HepG2 (cell line): ENCODE measurements around the gene CHST14. TPM values are rescaled to one million over a fixed set of nuclear protein-coding genes. Genes with fewer than 3 reads are reported as not detected.

ENCODE experiments used
- ATAC-seq: fragments of 200-7000 bp; cut with Tn5 transposase; 3 replicates; pipeline ENCODE4 v1.9.1; 2020; ENCODE audit warnings: mild to moderate bottlenecking, moderate library complexity
- BruUV-seq: library from RNA; stranded (reverse); fragments of 400-500 nt; replicated peaks from 2 replicates; lab custom pipeline; 2021; lab: Mats Ljungman, UMichigan
- CTCF ChIA-PET: fragments of 300-600 bp; formaldehyde crosslinking; extraction: SDS; loops from one replicate; lab custom pipeline; 2021; ENCODE audit warnings: low total read pairs, inconsistent platforms, low intra/inter-chr PET ratio; lab: Yijun Ruan, JAX
- POLR2A ChIA-PET: fragments of 350-600 bp; sonication (Branson Sonifier 250); formaldehyde crosslinking; loops from one replicate; lab custom pipeline; 2020; ENCODE audit warnings: antibody characterized with exemption, inconsistent platforms; lab: Yijun Ruan, JAX
- DNase-seq: peaks from one replicate; pipeline ENCODE4 v3.0.0-alpha.2; 2015; ENCODE audit warnings: low spot score
- FAIRE-seq: peaks from 3 replicates; lab custom pipeline; 2011; peaks lifted over from hg19 to GRCh38; lab: Jason Lieb, UNC
- H2AFZ ChIP-seq: one replicate; pipeline ENCODE4 v1.6.1; 2011; ENCODE audit warnings: low read length, inconsistent platforms
- H3K27ac ChIP-seq: fragments of 300-600 bp; 3 replicates; pipeline ENCODE4 v1.8.0; 2011; ENCODE audit warnings: mixed run types, mild to moderate bottlenecking, mixed read lengths, low read length, inconsistent platforms; ENCODE audit not compliant: insufficient read depth; ENCODE audit errors: extremely low read length
- H3K27me3 ChIP-seq, 2 experiments: fragments of 200-600 bp in 1 of 2; 2 replicates in 1 of 2; 3 replicates in 1 of 2; pipeline versions ENCODE4 v1.6.0 to v1.8.0; 2011; ENCODE audit warnings: low read length in 2 of 2, mild to moderate bottlenecking in 2 of 2, moderate library complexity in 2 of 2, inconsistent platforms in 1 of 2; ENCODE audit not compliant: insufficient read depth in 2 of 2, control insufficient read depth in 1 of 2
- H3K36me3 ChIP-seq, 2 experiments: fragments of 200-600 bp in 1 of 2; replicated peaks in 1 of 2; 2 replicates in 1 of 2; 3 replicates in 1 of 2; pipeline versions ENCODE4 v1.5.1 to v1.8.0; 2011; ENCODE audit warnings: low read length in 2 of 2, inconsistent platforms in 1 of 2; ENCODE audit not compliant: insufficient read depth in 2 of 2, control insufficient read depth in 1 of 2
- H3K4me1 ChIP-seq: 2 replicates; pipeline ENCODE4 v1.5.1; 2012; ENCODE audit warnings: low read length, inconsistent platforms; ENCODE audit not compliant: insufficient read depth
- H3K4me2 ChIP-seq: 2 replicates; pipeline ENCODE4 v1.6.0; 2011; ENCODE audit warnings: low read depth, low read length, inconsistent platforms
- H3K4me3 ChIP-seq, 3 experiments: fragments of 200-600 bp in 1 of 3; sonication (generic), shearing (Covaris generic) in 1 of 3; replicated peaks in 1 of 3; 2 replicates each; pipeline ENCODE4 v1.5.1; 2011 to 2016; ENCODE audit warnings: low read length in 3 of 3, inconsistent platforms in 2 of 3, low read depth in 2 of 3, mild to moderate bottlenecking in 2 of 3, control low read depth in 1 of 3, mixed read lengths in 1 of 3; ENCODE audit not compliant: insufficient read depth in 1 of 3
- H3K79me2 ChIP-seq: one replicate; pipeline ENCODE4 v1.6.1; 2011; ENCODE audit warnings: low read length, inconsistent platforms; ENCODE audit not compliant: insufficient read depth
- H3K9ac ChIP-seq: 2 replicates; pipeline ENCODE4 v1.6.0; 2011; ENCODE audit warnings: mild to moderate bottlenecking, low read depth, low read length, inconsistent platforms; ENCODE audit not compliant: insufficient read depth
- H3K9me3 ChIP-seq: 2 replicates; pipeline ENCODE4 v1.5.1; 2012; ENCODE audit warnings: mild to moderate bottlenecking, low read length
- H4K20me1 ChIP-seq: 2 replicates; pipeline ENCODE4 v1.6.0; 2011; ENCODE audit warnings: inconsistent platforms, mild to moderate bottlenecking, low read length, moderate library complexity; ENCODE audit not compliant: insufficient read depth
- IRF1 ChIP-seq: sonication (generic); formaldehyde crosslinking; IDR thresholded peaks from 2 replicates; pipeline ENCODE4 v1.4.0; 2020; ENCODE audit warnings: low read depth, mild to moderate bottlenecking, missing genetic modification reagents
- KLF9 ChIP-seq: IDR thresholded peaks from 2 replicates; pipeline ENCODE4 v1.6.1; 2016; ENCODE audit warnings: low read depth
- MLLT10 ChIP-seq: sonication (generic); formaldehyde crosslinking; IDR thresholded peaks from 2 replicates; pipeline ENCODE4 v1.4.0; 2020; ENCODE audit warnings: missing genetic modification reagents
- ZBTB33 ChIP-seq: sonication (generic); formaldehyde crosslinking; IDR thresholded peaks from 2 replicates; pipeline ENCODE4 v1.4.0; 2020; ENCODE audit warnings: missing genetic modification reagents
- ZKSCAN1 ChIP-seq: fragments of 150-350 bp; IDR thresholded peaks from 2 replicates; pipeline ENCODE4 v1.6.1; 2014; ENCODE audit warnings: low read length
- ZNF362 ChIP-seq: sonication (generic); formaldehyde crosslinking; IDR thresholded peaks from 2 replicates; pipeline ENCODE4 v1.4.0; 2020; ENCODE audit warnings: missing genetic modification reagents, mild to moderate bottlenecking, borderline replicate concordance
- ZNF577 ChIP-seq: sonication (generic); formaldehyde crosslinking; IDR thresholded peaks from 2 replicates; pipeline ENCODE4 v1.4.0; 2020; ENCODE audit warnings: mild to moderate bottlenecking, low read depth, missing genetic modification reagents, borderline replicate concordance
- ZNF598 ChIP-seq: sonication (generic); formaldehyde crosslinking; IDR thresholded peaks from 2 replicates; pipeline ENCODE4 v1.5.1; 2020; ENCODE audit warnings: mild to moderate bottlenecking, missing genetic modification reagents, borderline replicate concordance
- WGBS: methylation state at CpG from one replicate; pipeline ENCODE4 v1.1.6; 2017; ENCODE audit warnings: low lambda C conversion rate; 5-methylcytosine and 5-hydroxymethylcytosine counted together
- in situ Hi-C: cut with HindIII; loops from 2 replicates; pipeline ENCODE4 v1.10.0; 2017; ENCODE audit warnings: low pct_unique_long_range_greater_than_20kb; ENCODE audit not compliant: extremely low pct_ligation_motif_present
- intact Hi-C: fragments of 100-400 bp; cut with micrococcal nuclease; formaldehyde crosslinking; loops from one replicate; pipeline ENCODE4 v1.10.0; 2022; ENCODE audit not compliant: unreplicated experiment
- polyA plus RNA-seq, 8 experiments: library from polyadenylated mRNA; depleted of rRNA in 3 of 8; stranded (reverse) in 7 of 8; unstranded in 1 of 8; fragments of >200 nt; fragmentation: Illumina TruSeq in 4 of 8; extraction: Trizol in 4 of 8; gene quantifications; 2 replicates each; pipeline versions ENCODE4 v1.2.1 to v1.2.3, GENCODE V29; 2011 to 2016; ENCODE audit warnings: low read depth in 4 of 8, missing spikeins in 1 of 8, mixed read lengths in 1 of 8; ENCODE audit not compliant: insufficient read depth in 1 of 8
- total RNA-seq, 5 experiments: library from RNA; depleted of rRNA; stranded (reverse); fragments of >200 nt; fragmentation: Illumina TruSeq; extraction: Trizol; gene quantifications; 2 replicates each; pipeline ENCODE4 v1.2.3, GENCODE V29; 2016; ENCODE audit warnings: low read depth in 1 of 5

The CHST14 gene
- total and polyA plus RNA-seq, 2 of the 13 experiments (the other 11 are each of a cell fraction or from before 2014, with no cell fraction given), result 8.9 to 12.4 TPM

- ATAC-seq, result no peak
- Histone ChIP-seq H3K27me3 (no peaks in the 10 kb centered on the region; a peak in 2 of 5 replicates), H3K4me3 (no peak overlapping the region), H3K79me2 (no peaks in the 10 kb centered on the region), H3K4me2 (no peak overlapping the region), H4K20me1 (no peaks in the 10 kb centered on the region), H3K27ac (no peak overlapping the region), H3K4me1 (no peaks in the 10 kb centered on the region), H3K36me3 (no peaks in the 10 kb centered on the region), H2AFZ (no peak overlapping the region), H3K9me3 (no peaks in the 10 kb centered on the region), H3K9ac (no peak overlapping the region)
- POLR2A ChIA-PET, result no interaction called here
- CTCF ChIA-PET, result no interaction called here
- intact Hi-C loops (no loop called here), in situ Hi-C loops (no loop called here)
- no peak for FAIRE-seq
- DNase-seq, result no peak
- TF ChIP-seq KLF9 (CRISPR knock-in tag) (no peak), ZNF362 (no peak)
- BruUV-seq, result no TSS peak
- WGBS, result 27% methylated on average over 4 of the region's 4 CpGs
These were observed 42.6 kb upstream of the CHST14 start for GRCh38 chr15:40428185-40428584.

GRCh38 chr15:40429068-40429710 is 41.6 kb upstream of the CHST14 start:
- no peak for TF ChIP-seq ZKSCAN1
- no peak for TF ChIP-seq IRF1 (CRISPR knock-in tag)
- no peak for TF ChIP-seq ZNF577
- no peak for TF ChIP-seq ZNF598
- TF ChIP-seq MLLT10 (CRISPR knock-in tag), result no peak
- no peak for TF ChIP-seq ZBTB33
- ChIA-PET CTCF (no interaction called here), POLR2A (no interaction called here)
- H3K9ac ChIP-seq, result no peak overlapping the region
- no TSS peak for BruUV-seq
- 66% methylated on average over 9 of the region's 10 CpGs for WGBS
- FAIRE-seq, result no peak
- intact Hi-C loops (no loop called here), in situ Hi-C loops (no loop called here)
- no peak overlapping the region for H3K27ac ChIP-seq
- H3K4me2 ChIP-seq, result no peak overlapping the region
- H3K4me3 ChIP-seq, result no peak overlapping the region
- H3K27me3 ChIP-seq, result no peaks in the 10 kb centered on the region; a peak in 2 of 5 replicates
- no peaks in the 10 kb centered on the region for H4K20me1 ChIP-seq
- no peaks in the 10 kb centered on the region for H3K9me3 ChIP-seq
- DNase-seq, result no peak
- H2AFZ ChIP-seq, result no peak overlapping the region
- no peaks in the 10 kb centered on the region for H3K79me2 ChIP-seq
- H3K4me1 ChIP-seq, result no peaks in the 10 kb centered on the region
- no peak for ATAC-seq
- H3K36me3 ChIP-seq, result no peaks in the 10 kb centered on the region
